Spinal cord (tissue), 10 donors: ENCODE data around the gene SRPK2. TPM values are rescaled to one million over a fixed set of nuclear protein-coding genes. Genes with fewer than 3 reads are reported as not detected.
"Not testable (repeated sequence)": the region's sequence is repeated elsewhere in the genome, so short reads cannot be mapped to it uniquely, and the experiment has no call there.

Experiments
- DNase-seq, 6 donors: peaks; one replicate each; pipeline versions ENCODE4 v3.0.0 to v3.0.0-alpha.2; 2013 to 2015; ENCODE audit warnings: low spot score in 6 of 6, low read depth in 4 of 6
- H3K27ac ChIP-seq: one replicate; pipeline ENCODE4 v1.5.1; 2013; ENCODE audit warnings: low read depth, low read length, control low read depth
- H3K27me3 ChIP-seq: one replicate; pipeline ENCODE4 v1.6.1; 2013; ENCODE audit warnings: low read length; ENCODE audit not compliant: control insufficient read depth, insufficient read depth
- H3K36me3 ChIP-seq: one replicate; pipeline ENCODE4 v1.6.1; 2013; ENCODE audit warnings: low read length; ENCODE audit not compliant: control insufficient read depth, insufficient read depth
- H3K4me1 ChIP-seq: one replicate; pipeline ENCODE4 v1.6.1; 2013; ENCODE audit warnings: low read length; ENCODE audit not compliant: control insufficient read depth, insufficient read depth
- H3K4me3 ChIP-seq: one replicate; pipeline ENCODE4 v1.5.1; 2013; ENCODE audit warnings: low read depth, low read length, control low read depth
- H3K9me3 ChIP-seq: one replicate; pipeline ENCODE4 v1.6.1; 2013; ENCODE audit warnings: low read length; ENCODE audit not compliant: control insufficient read depth, insufficient read depth
- WGBS: methylation state at CpG from one replicate; pipeline ENCODE4 v1.1.5; 2013; ENCODE audit warnings: missing lambda C conversion rate; ENCODE audit not compliant: insufficient coverage; 5-methylcytosine and 5-hydroxymethylcytosine counted together
- polyA plus RNA-seq, 2 donors: library from polyadenylated mRNA; unstranded; fragments of 120-200 nt; gene quantifications; one replicate each; pipeline ENCODE4 v1.2.1, GENCODE V29; 2013; ENCODE audit not compliant: insufficient read length in 2 of 2
- total RNA-seq, 2 donors: library from RNA; depleted of rRNA in 1 of 2; stranded (reverse); fragments of 120-200 nt in 1 of 2; fragments of >200 nt in 1 of 2; gene quantifications; one replicate each; pipeline versions ENCODE4 v1.2.3 to v1.2.4, GENCODE V29; 2013 to 2014
- donor health status: healthy.

The SRPK2 gene
- total and polyA plus RNA-seq, 4 donors = 79.8 to 252 (median 126) TPM

GRCh38 chr7:105325216-105325904, 63.4 kb downstream of the SRPK2 start:
- Histone ChIP-seq H3K4me1 (peaks cover 5% of the 10 kb centered on the region), H3K36me3 (peaks cover 2% of the 10 kb centered on the region), H3K9me3 (no peaks in the 10 kb centered on the region), H3K27ac (no peak overlapping the region), H3K27me3 (no peaks in the 10 kb centered on the region), H3K4me3 (no peak overlapping the region)
- 100% methylated on average over 3 of the region's 5 CpGs for WGBS
- DNase-seq = no peak

GRCh38 chr7:105324606-105325005, 64.1 kb downstream of the SRPK2 start:
- not testable (repeated sequence) for H3K27me3 ChIP-seq, H3K36me3 ChIP-seq, DNase-seq, H3K4me3 ChIP-seq, H3K4me1 ChIP-seq, H3K27ac ChIP-seq, H3K9me3 ChIP-seq
- 98% methylated on average over 7 of the region's 8 CpGs for WGBS

- H3K9me3 ChIP-seq = no peaks in the 10 kb centered on the region
Measured at GRCh38 chr7:105323366-105323765, 65.4 kb downstream of the SRPK2 start.

GRCh38 chr7:105322655-105323277, 66.0 kb downstream of the SRPK2 start:
- Histone ChIP-seq H3K36me3 (peaks cover 2% of the 10 kb centered on the region), H3K27ac (no peak overlapping the region), H3K9me3 (no peaks in the 10 kb centered on the region), H3K27me3 (no peaks in the 10 kb centered on the region), H3K4me3 (no peak overlapping the region), H3K4me1 (peaks cover 5% of the 10 kb centered on the region)
- DNase-seq = no peak
- WGBS = 51% methylated on average over 2 of the region's 6 CpGs

More at GRCh38 chr7:105323366-105323765, 65.4 kb downstream of the SRPK2 start:
- peaks cover 2% of the 10 kb centered on the region for H3K36me3 ChIP-seq
- DNase-seq = no peak
- H3K4me3 ChIP-seq = no peak overlapping the region
- H3K27ac ChIP-seq = no peak overlapping the region
- H3K4me1 ChIP-seq = peaks cover 5% of the 10 kb centered on the region
- no peaks in the 10 kb centered on the region for H3K27me3 ChIP-seq
- no CpG with 5 or more reads among the region's 1 CpG for WGBS

- H3K27ac ChIP-seq = no peak overlapping the region
- H3K4me1 ChIP-seq = peaks cover 5% of the 10 kb centered on the region
- no peak overlapping the region for H3K4me3 ChIP-seq
- peaks cover 2% of the 10 kb centered on the region for H3K36me3 ChIP-seq
- DNase-seq = no peak
- H3K9me3 ChIP-seq = no peaks in the 10 kb centered on the region
- 97% methylated on average over 6 of the region's 10 CpGs for WGBS
- H3K27me3 ChIP-seq = no peaks in the 10 kb centered on the region
Measured at GRCh38 chr7:105321754-105322455, 66.8 kb downstream of the SRPK2 start.

GRCh38 chr7:105320896-105321295, 67.8 kb downstream of the SRPK2 start:
- peaks cover 5% of the 10 kb centered on the region for H3K4me1 ChIP-seq
- no peaks in the 10 kb centered on the region for H3K9me3 ChIP-seq
- no peaks in the 10 kb centered on the region for H3K27me3 ChIP-seq
- peaks cover 2% of the 10 kb centered on the region for H3K36me3 ChIP-seq
- 87% methylated on average over 2 of the region's 2 CpGs for WGBS
- no peak overlapping the region for H3K4me3 ChIP-seq
- no peak for DNase-seq
- no peak overlapping the region for H3K27ac ChIP-seq

- 62% methylated on average over 8 of the region's 10 CpGs for WGBS
Measured at GRCh38 chr7:105319578-105319977, 69.1 kb downstream of the SRPK2 start.

GRCh38 chr7:105316578-105317344, 72.0 kb downstream of the SRPK2 start:
- no peak overlapping the region for H3K4me3 ChIP-seq
- no peak overlapping the region for H3K27ac ChIP-seq
- H3K27me3 ChIP-seq = no peaks in the 10 kb centered on the region
- WGBS = no CpG with 5 or more reads among the region's 2 CpGs
- H3K4me1 ChIP-seq = no peaks in the 10 kb centered on the region
- H3K9me3 ChIP-seq = no peaks in the 10 kb centered on the region
- no peak for DNase-seq
- no peaks in the 10 kb centered on the region for H3K36me3 ChIP-seq

More at GRCh38 chr7:105319578-105319977, 69.1 kb downstream of the SRPK2 start:
- no peak overlapping the region for H3K27ac ChIP-seq
- no peaks in the 10 kb centered on the region for H3K36me3 ChIP-seq
- H3K9me3 ChIP-seq = no peaks in the 10 kb centered on the region
- DNase-seq = no peak
- H3K4me1 ChIP-seq = peaks cover 5% of the 10 kb centered on the region
- no peaks in the 10 kb centered on the region for H3K27me3 ChIP-seq
- no peak overlapping the region for H3K4me3 ChIP-seq

GRCh38 chr7:105315357-105315756, 73.4 kb downstream of the SRPK2 start:
- Histone ChIP-seq H3K27me3 (no peaks in the 10 kb centered on the region), H3K27ac (no peak overlapping the region), H3K4me1 (no peaks in the 10 kb centered on the region), H3K9me3 (no peaks in the 10 kb centered on the region), H3K36me3 (no peaks in the 10 kb centered on the region), H3K4me3 (no peak overlapping the region)
- WGBS = 64% methylated on average over 1 of the region's 2 CpGs
- peak in 1 of 6 donors; percentile 81 for DNase-seq
